T-cell (primary cell): ENCODE measurements around the gene FBXO42. TPM values are rescaled to one million over a fixed set of nuclear protein-coding genes. Genes with fewer than 3 reads are reported as not detected.

Source experiments
- ATAC-seq, 4 experiments: fragments of 200-7000 bp in 3 of 4; fragments of 150-1000 bp in 1 of 4; cut with Tn5 transposase; replicated peaks in 1 of 4; 1 replicate in 3 of 4; 2 replicates in 1 of 4; pipeline ENCODE4 v1.10.0; 2021; ENCODE audit warnings: moderate library complexity in 3 of 4, mild to moderate bottlenecking in 2 of 4, moderate number of reproducible peaks in 1 of 4
- CTCF ChIA-PET, 2 donors: fragments of 300-600 bp; sonication (Branson Sonifier 250); formaldehyde crosslinking; loops; one replicate each; lab custom pipeline; 2022; ENCODE audit warnings: antibody characterized with exemption in 2 of 2; lab: Charles Lee
- POLR2A ChIA-PET, 2 donors: fragments of 300-600 bp; sonication (Branson Sonifier 250); formaldehyde crosslinking; loops; one replicate each; lab custom pipeline; 2022; ENCODE audit warnings: antibody characterized with exemption in 2 of 2; lab: Charles Lee
- DNase-seq, 35 experiments: peaks; one replicate each; pipeline versions ENCODE4 v3.0.0 to v3.0.0-alpha.2; 2013 to 2023
- H3K27ac ChIP-seq: one replicate; pipeline ENCODE4 v1.5.1; 2013; ENCODE audit warnings: low read length
- H3K27me3 ChIP-seq, 2 experiments: replicated peaks in 1 of 2; 1 replicate in 1 of 2; 2 replicates in 1 of 2; pipeline versions ENCODE4 v1.6.1 to v1.7.0; 2013; ENCODE audit warnings: low read length in 1 of 2, mixed read lengths in 1 of 2; ENCODE audit not compliant: control insufficient read depth in 2 of 2, insufficient read depth in 2 of 2; ENCODE audit errors: extremely low read depth in 1 of 2
- H3K36me3 ChIP-seq, 2 donors: 1 replicate in 1 of 2; 2 replicates in 1 of 2; pipeline versions ENCODE4 v1.6.1 to v1.7.0; 2013; ENCODE audit warnings: low read length in 1 of 2; ENCODE audit not compliant: control insufficient read depth in 2 of 2, insufficient read depth in 1 of 2; ENCODE audit errors: extremely low read depth in 1 of 2
- H3K4me1 ChIP-seq, 2 experiments: 1 replicate in 1 of 2; 2 replicates in 1 of 2; pipeline versions ENCODE4 v1.6.1 to v1.7.0; 2013; ENCODE audit warnings: low read length in 2 of 2, mixed read lengths in 1 of 2; ENCODE audit not compliant: insufficient read depth in 2 of 2, control insufficient read depth in 1 of 2; ENCODE audit errors: extremely low read depth in 1 of 2
- H3K4me3 ChIP-seq, 2 donors: 1 replicate in 1 of 2; 2 replicates in 1 of 2; pipeline versions ENCODE4 v1.5.1 to v1.7.0; 2013; ENCODE audit warnings: mild to moderate bottlenecking in 2 of 2, low read length in 1 of 2, moderate library complexity in 1 of 2; ENCODE audit not compliant: control insufficient read depth in 1 of 2; ENCODE audit errors: extremely low read depth in 1 of 2
- H3K9me3 ChIP-seq: 2 replicates; pipeline ENCODE4 v1.7.0; 2013
- H3K27ac Mint-ChIP-seq, 2 donors: one replicate each; pipeline ENCODE4 v1.8.0; 2020 to 2021; ENCODE audit warnings: mild to moderate bottlenecking in 2 of 2, mixed read lengths in 2 of 2
- H3K27me3 Mint-ChIP-seq, 2 donors: one replicate each; pipeline ENCODE4 v1.8.0; 2021 to 2022; ENCODE audit warnings: mixed read lengths in 2 of 2
- H3K36me3 Mint-ChIP-seq: one replicate; pipeline ENCODE4 v1.8.0; 2021; ENCODE audit warnings: mixed read lengths
- H3K4me1 Mint-ChIP-seq, 3 donors: one replicate each; pipeline ENCODE4 v1.8.0; 2020 to 2022; ENCODE audit warnings: mixed read lengths in 3 of 3, mild to moderate bottlenecking in 1 of 3
- H3K4me3 Mint-ChIP-seq, 3 donors: one replicate each; pipeline ENCODE4 v1.8.0; 2020 to 2022; ENCODE audit warnings: mild to moderate bottlenecking in 3 of 3, mixed read lengths in 3 of 3, moderate library complexity in 3 of 3
- H3K9me3 Mint-ChIP-seq, 3 donors: one replicate each; pipeline ENCODE4 v1.8.0; 2020 to 2022; ENCODE audit warnings: mixed read lengths in 3 of 3
- WGBS: methylation state at CpG from one replicate; pipeline ENCODE4 v1.1.5; 2013; ENCODE audit warnings: missing lambda C conversion rate; ENCODE audit not compliant: insufficient coverage; 5-methylcytosine and 5-hydroxymethylcytosine counted together
- total RNA-seq, 35 experiments: library from RNA in 6 of 35; stranded (reverse) in 6 of 35; fragments of 120-200 nt in 1 of 35; gene quantifications; one replicate each; pipeline versions ENCODE4 v1.2.1 to v1.2.4 and lab custom pipeline; 2013 to 2026

Gene FBXO42
- total RNA-seq, 5 donors from 2014 or later (not counting 1 experiment from before 2014, with no cell fraction given) = 20.6 to 23.4 (median 22.5) TPM

GRCh38 chr1:16236511-16237342, 115.6 kb downstream of the FBXO42 start, which contains the start of gene CPLANE2:
TSS of gene CPLANE2 (minus strand) at chr1:16237183. CDS start at chr1:16236742, 441 bp downstream.
- no peaks in the 10 kb centered on the region for H3K27me3 Mint-ChIP-seq
- peak; percentile 86 to 91 (median 88) for ATAC-seq
- peak within 1 kb of the TSS; percentile 80 for H3K27ac ChIP-seq
- peaks cover 6% of the 10 kb centered on the region for H3K36me3 Mint-ChIP-seq
- H3K4me1 Mint-ChIP-seq = peaks cover 24 to 32% (median 27%) of the 10 kb centered on the region in 3 donors
- H3K4me1 ChIP-seq = peaks cover 7 to 24% of the 10 kb centered on the region in 2 experiments
- POLR2A ChIA-PET = no interaction called here
- CTCF ChIA-PET = interaction anchor here in 1 of 2 donors (1.6 kb wide), 1 partner anchor 158 kb away, joined by 5 read pairs; no protein-coding TSS in a partner anchor
- peak within 1 kb of the TSS; percentile 80 to 88 (median 81) for H3K4me3 Mint-ChIP-seq
- no peaks in the 10 kb centered on the region for H3K9me3 ChIP-seq
- peaks cover 0 to 4% of the 10 kb centered on the region in 2 donors for H3K36me3 ChIP-seq
- peak within 1 kb of the TSS; percentile 60 to 66 for H3K4me3 ChIP-seq
- WGBS = under 1% methylated on average over 51 of the region's 57 CpGs
- H3K27ac Mint-ChIP-seq = peak within 1 kb of the TSS; percentile 94 to 96
- H3K27me3 ChIP-seq = no peaks in the 10 kb centered on the region
- DNase-seq = peak; percentile 88 to 98 (median 93)
- no peaks in the 10 kb centered on the region for H3K9me3 Mint-ChIP-seq

GRCh38 chr1:16235944-16236510, 116.3 kb downstream of the FBXO42 start:
- CTCF ChIA-PET = no interaction called here
- Histone ChIP-seq H3K9me3 (no peaks in the 10 kb centered on the region), H3K27me3 (no peaks in the 10 kb centered on the region), H3K4me1 (peaks cover 7 to 24% of the 10 kb centered on the region in 2 experiments), H3K27ac (peak overlapping the region; percentile 66), H3K4me3 (peak overlapping the region; percentile 60 to 66), H3K36me3 (peaks cover 0 to 4% of the 10 kb centered on the region in 2 donors)
- Mint-ChIP-seq H3K27me3 (no peaks in the 10 kb centered on the region), H3K36me3 (peaks cover 6% of the 10 kb centered on the region), H3K4me1 (peaks cover 24 to 32% (median 27%) of the 10 kb centered on the region in 3 donors), H3K27ac (peak overlapping the region; percentile 94 to 96), H3K9me3 (no peaks in the 10 kb centered on the region), H3K4me3 (peak overlapping the region; percentile 80 to 88 (median 81))
- DNase-seq = peak in 34 of 35 experiments; percentile 25 to 75 (median 50)
- peak; percentile 63 to 76 (median 69) for ATAC-seq
- WGBS = 37% methylated on average over 5 of the region's 6 CpGs
- POLR2A ChIA-PET = no interaction called here

- Histone ChIP-seq H3K27ac (no peak overlapping the region), H3K36me3 (peaks cover 0 to 7% of the 10 kb centered on the region in 2 donors), H3K4me1 (peaks cover 7 to 24% of the 10 kb centered on the region in 2 experiments), H3K9me3 (no peaks in the 10 kb centered on the region), H3K4me3 (no peak overlapping the region), H3K27me3 (no peaks in the 10 kb centered on the region)
- CTCF ChIA-PET = interaction anchor here in 1 of 2 donors (0.7 kb wide), 1 partner anchor 156 kb away, joined by 5 read pairs; no protein-coding TSS in a partner anchor
- H3K4me3 Mint-ChIP-seq = peak overlapping the region in 1 of 3 donors; percentile 0
- no peaks in the 10 kb centered on the region for H3K9me3 Mint-ChIP-seq
- peaks cover 24 to 32% (median 27%) of the 10 kb centered on the region in 3 donors for H3K4me1 Mint-ChIP-seq
- DNase-seq (no peak), ATAC-seq (no peak)
- no CpG with 5 or more reads among the region's 2 CpGs for WGBS
- H3K36me3 Mint-ChIP-seq = peaks cover 6% of the 10 kb centered on the region
- H3K27ac Mint-ChIP-seq = no peak overlapping the region
- POLR2A ChIA-PET = no interaction called here
- H3K27me3 Mint-ChIP-seq = no peaks in the 10 kb centered on the region
These were observed 116.9 kb downstream of the FBXO42 start for GRCh38 chr1:16235347-16235746.

DNA sequence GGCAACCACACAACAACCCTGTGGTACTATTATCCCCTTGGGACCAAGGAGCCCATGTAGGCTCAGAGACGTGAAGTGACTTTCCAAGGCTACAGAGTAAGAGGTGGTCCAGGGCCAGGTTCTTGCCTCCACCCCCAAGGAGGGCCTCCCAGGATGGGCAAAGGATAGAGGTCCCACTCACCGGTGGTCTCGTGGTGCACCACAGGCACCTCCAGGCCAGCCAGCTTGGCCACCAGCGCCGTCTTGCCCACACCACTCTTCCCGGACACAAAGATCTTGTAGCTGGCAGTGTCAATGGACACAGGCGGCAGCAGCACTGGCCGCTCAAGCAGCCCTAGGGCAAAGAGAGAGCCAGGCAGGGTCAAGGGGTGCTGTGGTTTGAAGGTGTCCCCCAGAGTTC, 118.8 kb downstream of the FBXO42 start:
- H3K36me3 Mint-ChIP-seq = peaks cover 8% of the 10 kb centered on the region
- no peak for DNase-seq
- peaks cover 5% of the 10 kb centered on the region in 2 donors for H3K27me3 Mint-ChIP-seq
- H3K27ac Mint-ChIP-seq = no peak overlapping the region
- ChIA-PET CTCF (no interaction called here), POLR2A (no interaction called here)
- H3K4me1 Mint-ChIP-seq = peaks cover 26 to 32% (median 27%) of the 10 kb centered on the region in 3 donors
- no peak for ATAC-seq
- Histone ChIP-seq H3K4me1 (peaks cover 7 to 24% of the 10 kb centered on the region in 2 experiments), H3K36me3 (peaks cover 0 to 14% of the 10 kb centered on the region in 2 donors), H3K27me3 (peaks cover 4 to 13% of the 10 kb centered on the region in 2 experiments), H3K27ac (no peak overlapping the region), H3K4me3 (no peak overlapping the region), H3K9me3 (no peaks in the 10 kb centered on the region)
- no peaks in the 10 kb centered on the region for H3K9me3 Mint-ChIP-seq
- 98% methylated on average over 8 of the region's 8 CpGs for WGBS
- no peak overlapping the region for H3K4me3 Mint-ChIP-seq

DNA sequence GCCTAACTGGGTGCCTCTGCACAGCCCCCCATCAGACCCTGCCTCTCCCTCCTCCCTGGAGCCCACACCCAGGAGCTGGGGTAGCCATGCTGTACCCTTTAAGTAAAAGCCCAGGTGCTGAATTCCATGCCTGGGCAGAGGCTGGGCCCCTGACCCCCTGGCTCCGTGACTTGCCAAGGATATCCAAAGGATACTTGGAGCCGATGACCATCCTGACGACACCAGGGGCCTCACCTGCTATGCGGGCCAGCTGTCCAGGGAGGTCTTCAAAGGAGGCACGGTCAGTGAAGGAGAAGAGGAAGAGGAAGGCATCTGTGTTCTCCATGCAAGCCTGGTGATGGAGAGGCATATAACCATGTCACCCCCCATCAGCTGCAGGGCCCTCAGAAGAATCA, 120.0 kb downstream of the FBXO42 start:
- H3K9me3 Mint-ChIP-seq = no peaks in the 10 kb centered on the region
- H3K27ac ChIP-seq = no peak overlapping the region
- no peak for ATAC-seq
- WGBS = 100% methylated on average over 3 of the region's 5 CpGs
- H3K9me3 ChIP-seq = no peaks in the 10 kb centered on the region
- no peak overlapping the region for H3K4me3 Mint-ChIP-seq
- H3K27me3 Mint-ChIP-seq = peaks cover 12 to 17% of the 10 kb centered on the region in 2 donors
- POLR2A ChIA-PET = no interaction called here
- H3K36me3 ChIP-seq = peaks cover 0 to 14% of the 10 kb centered on the region in 2 donors
- no peak for DNase-seq
- no peak overlapping the region for H3K27ac Mint-ChIP-seq
- peaks cover 26 to 30% (median 28%) of the 10 kb centered on the region in 3 donors for H3K4me1 Mint-ChIP-seq
- H3K27me3 ChIP-seq = peaks cover 5 to 24% of the 10 kb centered on the region in 2 experiments
- CTCF ChIA-PET = no interaction called here
- H3K36me3 Mint-ChIP-seq = peaks cover 9% of the 10 kb centered on the region
- H3K4me3 ChIP-seq = no peak overlapping the region
- H3K4me1 ChIP-seq = peaks cover 3 to 23% of the 10 kb centered on the region in 2 experiments
